Measurements from ENCODE around the gene MAPK8IP2.
"Not testable (repeated sequence)": the region's sequence is repeated elsewhere in the genome, so short reads cannot be mapped to it uniquely, and the experiment has no call there.

MAPK8IP2 gene

DNA sequence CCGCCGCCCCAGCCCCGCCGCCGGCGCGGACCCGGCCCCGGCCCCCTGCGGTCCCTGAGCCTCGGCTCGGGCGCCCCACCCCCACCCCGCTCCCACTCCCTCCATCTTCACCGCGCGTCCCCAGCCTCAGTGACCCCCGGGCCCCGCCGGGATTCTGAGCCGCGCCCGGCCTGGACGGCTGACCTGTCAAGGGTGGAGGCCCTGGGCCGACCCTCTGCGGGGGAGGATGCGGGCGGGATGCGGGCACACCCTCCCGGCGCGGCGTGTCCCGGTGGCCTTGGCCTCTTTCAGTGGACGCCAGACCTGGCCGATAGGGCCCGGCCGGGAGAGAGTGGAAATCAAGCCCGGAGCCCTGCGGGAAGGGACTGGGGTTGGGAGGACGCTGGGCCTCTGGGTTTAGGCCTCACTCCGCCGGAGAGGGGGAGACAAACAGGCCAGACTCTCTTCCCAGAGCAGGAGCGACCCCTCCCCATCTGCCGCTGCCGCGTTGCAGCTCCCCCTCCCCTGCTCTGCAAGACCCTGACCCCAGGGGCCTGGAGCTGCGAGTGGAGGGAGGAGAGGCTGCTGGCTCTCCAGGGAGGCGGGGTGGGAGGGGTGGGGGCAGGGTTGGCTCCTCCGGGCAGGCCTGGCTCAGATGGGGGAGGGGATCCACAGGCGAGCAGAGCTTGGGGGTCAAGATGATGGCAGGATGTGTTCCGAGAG lies 525 bp downstream of the MAPK8IP2 start:
- DNase-seq: no peak

DNA sequence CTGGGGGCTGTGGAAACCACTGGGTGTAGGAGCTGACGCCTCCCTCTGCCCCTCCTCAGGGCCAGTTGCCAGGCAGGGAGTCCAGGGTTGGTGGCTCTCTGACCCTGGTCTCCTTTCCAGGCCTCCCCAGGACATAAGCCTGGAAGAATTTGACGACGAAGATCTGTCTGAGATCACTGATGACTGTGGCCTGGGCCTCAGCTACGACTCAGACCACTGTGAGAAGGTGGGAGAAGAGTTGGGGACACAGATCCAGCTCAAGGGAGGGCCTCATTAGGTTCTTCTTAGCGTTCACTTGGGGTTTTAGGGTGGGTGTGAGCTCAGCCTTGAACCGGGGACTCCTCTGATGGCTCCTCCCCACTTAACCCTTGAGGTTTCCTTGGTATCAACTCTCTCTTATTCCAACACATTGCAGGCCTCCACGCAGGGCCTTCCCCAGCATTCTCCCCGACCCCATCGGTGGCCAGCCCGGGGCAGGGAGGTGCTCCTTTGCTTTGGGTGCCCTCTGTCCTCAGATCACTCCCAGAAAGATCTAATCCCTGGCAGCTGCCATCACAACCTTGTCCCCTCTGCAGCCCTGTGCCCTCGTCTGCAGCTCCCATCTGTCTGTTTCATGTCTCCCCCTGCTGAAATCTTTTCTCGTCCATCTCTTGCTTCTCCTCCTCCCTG lies 1.2 kb downstream of the MAPK8IP2 start:
- DNase-seq: no peak

GRCh38 chr22:50602338-50602700 lies 1.7 kb downstream of the MAPK8IP2 start:
- no peak for DNase-seq

DNA sequence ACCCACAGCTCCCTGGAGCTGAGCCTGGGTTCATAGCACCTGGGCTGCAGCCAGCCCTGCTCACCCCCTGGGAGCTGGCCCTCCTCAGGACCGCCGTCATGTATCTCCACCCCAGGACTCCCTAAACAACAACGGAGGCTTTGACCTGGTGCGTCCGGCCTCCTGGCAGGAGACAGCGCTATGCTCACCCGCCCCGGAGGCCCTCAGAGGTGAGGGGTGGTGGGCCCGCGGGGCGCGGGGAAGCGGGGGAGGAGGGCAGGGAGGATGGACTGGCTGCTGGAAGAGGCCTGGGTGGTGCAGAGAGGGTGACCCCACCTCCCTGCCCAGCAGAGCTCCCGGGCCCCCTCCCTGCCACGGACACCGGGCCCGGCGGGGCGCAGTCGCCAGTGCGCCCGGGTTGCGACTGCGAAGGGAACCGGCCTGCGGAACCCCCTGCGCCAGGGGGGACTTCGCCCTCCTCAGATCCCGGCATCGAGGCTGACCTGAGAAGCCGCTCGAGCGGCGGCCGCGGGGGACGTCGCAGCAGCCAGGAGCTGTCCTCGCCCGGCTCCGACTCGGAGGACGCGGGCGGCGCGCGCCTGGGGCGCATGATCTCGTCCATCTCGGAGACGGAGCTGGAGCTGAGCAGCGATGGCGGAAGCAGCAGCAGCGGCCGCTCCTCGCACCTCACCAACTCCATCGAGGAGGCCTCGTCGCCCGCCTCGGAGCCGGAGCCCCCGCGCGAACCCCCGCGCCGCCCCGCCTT lies 3.1 kb downstream of the MAPK8IP2 start:
- no peak for DNase-seq

DNA sequence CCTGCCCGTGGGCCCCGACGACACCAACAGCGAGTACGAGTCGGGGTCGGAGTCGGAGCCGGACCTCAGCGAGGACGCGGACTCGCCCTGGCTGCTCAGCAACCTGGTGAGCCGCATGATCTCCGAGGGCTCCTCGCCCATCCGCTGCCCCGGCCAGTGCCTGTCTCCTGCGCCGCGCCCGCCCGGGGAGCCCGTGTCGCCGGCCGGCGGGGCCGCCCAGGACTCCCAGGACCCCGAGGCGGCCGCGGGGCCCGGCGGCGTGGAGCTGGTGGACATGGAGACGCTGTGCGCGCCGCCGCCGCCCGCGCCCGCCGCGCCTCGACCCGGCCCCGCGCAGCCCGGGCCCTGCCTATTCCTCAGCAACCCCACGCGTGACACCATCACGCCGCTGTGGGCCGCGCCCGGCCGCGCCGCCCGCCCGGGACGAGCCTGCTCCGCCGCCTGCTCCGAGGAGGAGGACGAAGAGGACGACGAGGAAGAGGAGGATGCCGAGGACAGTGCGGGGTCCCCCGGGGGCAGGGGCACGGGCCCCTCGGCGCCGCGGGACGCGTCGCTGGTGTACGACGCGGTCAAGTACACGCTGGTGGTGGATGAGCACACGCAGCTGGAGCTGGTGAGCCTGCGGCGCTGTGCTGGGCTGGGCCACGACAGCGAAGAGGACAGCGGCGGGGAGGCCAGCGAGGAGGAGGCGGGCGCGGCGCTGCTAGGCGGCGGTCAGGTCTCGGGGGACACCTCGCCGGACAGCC lies 3.8 kb downstream of the MAPK8IP2 start:
- no peak for DNase-seq

- no peak for DNase-seq
Observed at GRCh38 chr22:50605002-50605612, 4.5 kb downstream of the MAPK8IP2 start.

GRCh38 chr22:50605613-50606074 lies 5.1 kb downstream of the MAPK8IP2 start:
- no peak for DNase-seq

GRCh38 chr22:50606165-50606945 lies 5.8 kb downstream of the MAPK8IP2 start:
- DNase-seq: no peak

GRCh38 chr22:50606946-50607658 lies 6.5 kb downstream of the MAPK8IP2 start:
- DNase-seq: no peak

- DNase-seq: no peak
Observed at GRCh38 chr22:50607659-50608020, 7.0 kb downstream of the MAPK8IP2 start.

GRCh38 chr22:50608058-50608840 lies 7.7 kb downstream of the MAPK8IP2 start:
- not testable (repeated sequence) for DNase-seq

DNA sequence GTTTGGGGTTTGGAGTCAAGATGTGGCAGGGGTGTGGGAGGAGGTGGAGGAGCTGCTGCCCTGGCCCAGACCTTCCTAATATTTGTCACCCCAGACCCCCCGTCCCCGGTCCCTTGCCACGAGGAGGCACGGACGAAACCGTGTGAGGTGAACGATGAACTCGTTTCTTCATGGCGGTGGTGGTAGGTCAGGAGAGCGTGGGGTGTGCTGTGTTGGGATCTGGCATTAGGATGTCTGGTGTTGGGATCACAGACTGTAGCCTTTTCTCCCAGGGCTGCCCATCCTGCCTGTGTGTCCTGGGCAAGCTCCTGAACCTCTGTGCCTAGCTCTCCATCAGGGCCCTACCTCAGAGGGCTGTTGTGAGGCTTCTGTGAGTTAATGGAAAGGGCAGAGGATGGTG lies 8.4 kb downstream of the MAPK8IP2 start:
- DNase-seq: no peak

DNA sequence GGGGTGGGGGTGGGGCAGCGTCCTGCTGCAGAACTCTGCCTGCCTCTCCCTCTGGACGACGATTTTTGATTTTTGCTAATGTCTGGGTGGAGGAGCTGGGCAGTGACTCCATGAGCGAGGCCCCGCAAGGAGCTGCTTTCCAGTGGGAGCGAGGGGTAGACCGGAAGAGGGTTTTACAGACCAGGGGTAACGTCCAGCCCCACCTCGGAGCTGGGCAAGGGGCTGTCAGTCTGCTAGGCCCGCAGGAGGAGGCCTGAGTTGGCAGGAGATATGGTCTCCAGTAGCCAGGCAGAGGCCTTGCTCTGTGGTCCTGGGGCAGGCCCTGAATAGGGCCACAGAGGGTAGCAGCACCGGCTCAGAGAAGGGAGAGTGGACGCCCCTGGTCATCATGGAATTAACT lies 9.0 kb downstream of the MAPK8IP2 start:
- DNase-seq: no peak

DNA sequence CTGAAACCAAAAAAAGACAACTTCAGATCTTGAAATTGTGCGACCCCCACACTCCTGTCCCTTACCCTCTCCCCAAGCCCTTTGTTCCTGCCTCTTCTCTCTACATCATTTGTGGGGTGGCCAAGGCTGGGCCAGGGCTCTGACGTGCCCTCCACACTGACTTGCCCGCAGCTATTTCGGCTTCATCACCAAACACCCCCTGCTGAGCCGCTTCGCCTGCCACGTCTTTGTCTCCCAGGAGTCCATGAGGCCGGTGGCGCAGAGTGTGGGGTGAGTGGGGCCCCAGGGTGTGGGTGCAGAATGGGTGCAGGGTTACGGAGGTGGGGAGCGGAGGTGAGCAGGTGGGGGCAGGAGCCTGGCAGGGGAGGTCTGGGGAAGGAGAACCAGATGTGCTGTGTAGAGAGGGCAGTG lies 9.5 kb downstream of the MAPK8IP2 start:
- DNase-seq: no peak

GRCh38 chr22:50610581-50610980 lies 10.0 kb downstream of the MAPK8IP2 start:
- no peak for DNase-seq

- no peak for DNase-seq
Observed at GRCh38 chr22:50611341-50612060, 10.9 kb downstream of the MAPK8IP2 start.

GRCh38 chr22:50612168-50612527 lies 11.6 kb downstream of the MAPK8IP2 start:
- no peak for DNase-seq

DNA sequence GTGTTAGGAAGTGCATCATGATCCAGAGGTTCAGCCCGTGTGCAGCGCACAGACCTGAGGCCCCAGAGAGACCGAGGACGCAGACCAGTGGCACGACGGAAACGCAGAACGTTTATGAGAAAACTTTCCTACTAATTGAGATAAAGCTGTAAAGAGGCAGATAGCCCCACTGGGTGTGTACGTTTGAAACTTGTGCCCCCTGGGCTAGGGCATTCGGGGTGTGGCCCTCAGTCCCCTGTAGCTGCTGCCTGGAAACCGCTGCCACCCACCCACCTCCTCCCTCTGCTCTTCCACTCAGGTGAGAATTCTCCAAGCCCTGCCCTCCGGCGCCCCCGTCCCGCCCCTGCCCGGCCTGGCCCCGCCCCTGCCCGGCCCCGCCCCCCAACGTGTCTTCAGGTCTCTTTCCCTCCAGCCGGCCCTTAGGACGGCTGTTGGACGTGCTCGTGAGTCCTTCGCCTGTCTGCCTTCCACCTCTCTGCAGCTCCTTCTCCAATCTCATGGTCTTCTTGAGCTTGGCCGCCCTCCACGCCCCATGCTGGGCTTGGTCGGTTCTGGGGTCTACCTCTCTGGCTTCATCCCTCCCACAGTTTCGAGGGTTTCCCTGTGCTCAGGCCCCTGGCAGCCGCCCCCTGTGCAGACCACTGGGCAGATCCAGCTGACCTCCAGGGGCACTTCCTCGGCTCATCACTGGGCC lies 12.1 kb downstream of the MAPK8IP2 start:
- peak; percentile 41 for DNase-seq

DNA sequence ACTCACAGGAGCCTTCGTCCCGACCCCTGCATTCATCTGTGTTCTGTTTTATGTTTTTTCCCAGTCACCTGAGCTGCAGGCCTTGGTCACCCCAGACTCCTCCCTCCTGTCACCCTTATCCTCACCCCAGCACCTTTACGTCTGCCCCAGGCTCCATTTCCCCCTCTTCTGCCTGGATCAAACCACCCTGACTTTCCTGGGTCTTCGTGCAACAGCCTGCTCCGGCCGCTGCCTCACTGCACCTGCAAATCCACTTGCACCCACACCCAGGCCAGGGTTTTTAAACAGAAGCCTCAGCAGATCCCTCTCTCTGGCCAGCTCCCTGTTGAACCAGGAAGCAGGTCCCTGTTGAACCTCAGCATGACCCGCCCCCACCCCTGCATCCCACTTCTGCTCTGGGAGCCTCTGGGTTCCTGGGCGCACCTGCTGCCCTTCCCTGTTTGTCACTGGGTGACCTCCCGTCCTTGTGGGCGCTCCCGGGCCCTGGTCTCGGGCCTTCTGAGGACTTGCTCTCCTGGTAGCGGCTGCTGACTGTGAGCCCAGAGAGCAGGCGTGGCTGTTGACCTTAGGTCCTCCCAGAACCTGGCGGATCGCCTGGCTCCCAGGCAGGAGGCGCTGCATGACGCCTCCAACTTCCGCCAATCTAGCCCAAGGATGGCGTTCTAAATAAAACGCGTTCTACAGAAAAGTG lies 12.8 kb downstream of the MAPK8IP2 start:
- peak; percentile 87 for DNase-seq

Measured in DMS153 (cell line).